ENCODE results near the gene CSTB.
A peak's percentile ranks its signal among the peaks of the same experiment; 100 is the strongest.

Gene CSTB

DNA sequence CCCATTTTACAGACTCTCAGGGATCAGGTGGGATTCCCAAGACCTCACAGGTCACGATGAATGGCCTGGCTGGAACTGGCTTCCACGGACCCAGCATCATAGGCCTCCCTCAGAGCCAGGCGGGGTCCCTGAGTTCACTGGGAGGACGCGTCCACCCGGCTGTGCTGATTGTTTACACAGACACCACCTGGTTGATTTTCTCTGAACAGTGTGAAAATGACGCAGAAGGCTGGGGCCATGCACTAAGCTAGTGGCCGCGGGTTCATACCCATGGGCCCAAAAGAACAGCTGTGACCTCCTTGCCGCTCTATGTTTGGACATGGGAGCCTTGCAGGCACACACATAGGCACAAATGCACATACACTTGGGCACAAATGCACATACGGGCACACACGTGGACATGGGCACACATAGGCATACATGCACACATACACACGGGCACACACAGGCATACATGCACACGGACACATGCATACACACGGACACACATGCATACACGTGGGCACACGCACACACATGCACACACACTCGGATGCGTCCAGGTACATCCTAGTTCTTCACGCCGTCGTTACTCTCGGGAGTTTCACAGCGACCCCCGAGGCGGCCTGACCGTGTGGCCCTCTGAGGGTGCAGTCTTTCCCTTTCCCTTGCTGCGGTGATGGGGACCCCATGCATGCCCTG, 23.2 kb downstream of the CSTB start:
- DNase-seq = no peak

- DNase-seq = no peak
These were observed 24.0 kb downstream of the CSTB start for GRCh38 chr21:43751955-43752591.

DNA sequence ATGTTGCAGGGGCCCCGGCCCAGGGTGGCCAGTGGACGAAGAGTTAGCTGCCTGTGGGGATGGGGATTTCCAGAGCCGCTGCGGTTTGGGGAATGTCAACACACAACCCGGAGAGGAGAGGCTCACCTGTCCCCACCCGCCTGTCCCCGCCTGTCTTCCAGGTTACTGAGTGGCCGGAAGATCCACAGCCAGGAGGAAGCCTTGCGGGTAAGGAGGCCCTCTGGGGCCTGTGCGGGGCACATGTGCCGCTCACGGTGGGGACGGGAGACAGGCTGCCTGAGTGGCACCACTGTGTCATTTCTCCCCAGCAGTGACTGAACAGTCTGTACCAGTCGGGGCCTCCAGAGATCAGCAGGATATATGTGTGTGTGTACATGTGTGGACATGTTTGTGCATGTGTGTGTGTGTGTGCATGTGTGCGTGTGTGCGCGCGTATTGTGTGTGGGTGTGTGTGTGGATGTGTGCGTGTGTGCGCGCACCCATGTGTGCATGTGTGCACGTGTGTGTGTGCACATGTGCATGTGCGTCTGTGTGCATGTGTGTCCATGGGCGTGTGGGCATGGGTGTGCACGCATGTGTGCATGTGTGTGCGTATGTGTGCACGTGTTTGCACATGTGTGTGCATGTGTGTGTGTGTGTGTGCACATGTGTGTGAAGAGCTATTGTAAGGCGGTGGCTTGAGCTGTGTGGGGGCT, 25.6 kb downstream of the CSTB start:
- no peak for DNase-seq

DNA sequence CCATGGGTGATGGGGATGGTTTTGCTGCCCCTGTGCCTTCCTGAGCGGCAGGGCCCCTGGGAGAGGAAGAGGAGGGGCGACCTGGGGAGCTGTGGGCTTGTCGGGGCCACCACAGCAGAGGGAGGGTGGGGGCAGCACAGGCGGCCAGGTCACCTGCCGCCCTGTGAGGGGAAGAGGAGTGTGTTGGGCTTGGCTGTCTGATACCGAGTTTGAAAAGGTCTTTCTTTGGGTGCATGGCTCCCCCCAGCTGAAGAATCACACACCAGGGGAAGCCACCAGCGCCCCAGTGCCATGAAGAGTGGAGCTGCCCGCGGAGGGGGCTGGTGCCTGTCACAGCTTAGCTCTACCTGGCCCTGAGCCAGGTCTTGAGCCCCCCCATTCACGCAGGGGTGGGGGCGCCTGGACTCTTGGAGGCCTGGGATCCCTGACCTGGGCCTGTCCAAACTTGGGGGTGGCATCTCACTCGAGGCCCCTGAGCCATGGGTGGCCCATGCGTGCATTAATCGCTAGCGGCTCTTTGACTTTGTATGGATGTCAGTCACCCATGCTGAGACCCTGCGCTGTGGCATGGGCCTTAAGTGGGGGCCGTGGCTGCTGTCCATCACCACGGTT, 26.4 kb downstream of the CSTB start:
- no peak for DNase-seq

GRCh38 chr21:43748622-43749021, 27.5 kb downstream of the CSTB start:
- DNase-seq = no peak

GRCh38 chr21:43745772-43746517, 30.2 kb downstream of the CSTB start:
- no peak for DNase-seq

DNA sequence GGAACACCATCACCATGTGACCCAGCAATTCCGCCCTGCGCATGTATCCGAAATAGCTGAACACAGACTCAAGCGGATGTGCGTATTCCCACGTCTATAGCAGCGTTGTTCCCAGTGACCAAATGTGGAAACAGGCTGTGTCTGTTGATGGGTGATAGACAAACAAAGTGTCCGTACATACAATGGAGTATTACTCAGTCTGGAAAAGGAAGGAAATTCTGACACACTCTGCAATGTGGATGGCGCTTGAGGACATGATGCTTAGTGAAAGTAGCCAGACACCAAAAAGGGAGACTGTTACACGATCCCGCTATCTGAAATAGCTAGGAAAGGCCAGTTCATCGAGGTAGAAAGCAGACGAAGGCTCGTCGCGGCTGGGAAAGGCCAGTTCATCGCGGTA, 31.4 kb downstream of the CSTB start:
- no peak for DNase-seq

- no peak for DNase-seq
These were observed 32.2 kb downstream of the CSTB start for GRCh38 chr21:43743947-43744346.

- no peak for DNase-seq
These were observed 34.5 kb downstream of the CSTB start for GRCh38 chr21:43741423-43742096.

DNA sequence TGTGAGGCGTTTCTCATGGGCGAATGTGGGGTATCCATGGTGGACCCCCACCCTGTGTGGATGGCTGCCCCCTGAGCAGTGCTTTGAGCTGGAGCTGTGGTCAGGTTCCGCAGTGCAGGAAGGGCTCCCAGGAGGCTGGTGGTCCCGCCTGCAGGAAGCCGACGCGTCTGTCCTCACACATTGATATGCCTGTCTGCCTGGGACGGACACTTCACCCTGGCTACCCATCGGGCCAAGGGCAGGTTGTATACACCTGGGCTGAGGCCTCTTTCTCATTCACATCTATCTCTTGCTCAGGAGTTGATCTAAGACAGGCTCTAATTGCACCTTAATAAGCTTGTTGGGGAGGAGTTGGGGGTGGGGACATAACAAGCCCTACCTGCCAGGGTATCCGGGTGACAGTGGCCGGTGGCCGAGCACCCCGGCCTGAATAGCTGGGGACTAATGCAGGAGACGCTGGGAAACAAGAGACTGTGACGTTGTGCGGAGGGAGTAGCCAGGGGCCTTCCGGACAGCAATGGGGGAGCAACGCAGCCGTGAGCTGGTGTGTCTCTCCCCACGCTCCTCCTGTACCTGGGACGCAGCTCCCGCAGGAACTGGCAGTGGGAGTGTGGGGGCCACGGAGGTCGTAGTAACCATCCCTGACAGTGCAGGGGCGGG, 35.5 kb downstream of the CSTB start:
- DNase-seq = peak in 44 of 56 donors; percentile 27 to 85 (median 51)

- DNase-seq = peak in 1 of 56 donors; percentile 24
These were observed 36.3 kb downstream of the CSTB start for GRCh38 chr21:43739621-43740435.

DNA sequence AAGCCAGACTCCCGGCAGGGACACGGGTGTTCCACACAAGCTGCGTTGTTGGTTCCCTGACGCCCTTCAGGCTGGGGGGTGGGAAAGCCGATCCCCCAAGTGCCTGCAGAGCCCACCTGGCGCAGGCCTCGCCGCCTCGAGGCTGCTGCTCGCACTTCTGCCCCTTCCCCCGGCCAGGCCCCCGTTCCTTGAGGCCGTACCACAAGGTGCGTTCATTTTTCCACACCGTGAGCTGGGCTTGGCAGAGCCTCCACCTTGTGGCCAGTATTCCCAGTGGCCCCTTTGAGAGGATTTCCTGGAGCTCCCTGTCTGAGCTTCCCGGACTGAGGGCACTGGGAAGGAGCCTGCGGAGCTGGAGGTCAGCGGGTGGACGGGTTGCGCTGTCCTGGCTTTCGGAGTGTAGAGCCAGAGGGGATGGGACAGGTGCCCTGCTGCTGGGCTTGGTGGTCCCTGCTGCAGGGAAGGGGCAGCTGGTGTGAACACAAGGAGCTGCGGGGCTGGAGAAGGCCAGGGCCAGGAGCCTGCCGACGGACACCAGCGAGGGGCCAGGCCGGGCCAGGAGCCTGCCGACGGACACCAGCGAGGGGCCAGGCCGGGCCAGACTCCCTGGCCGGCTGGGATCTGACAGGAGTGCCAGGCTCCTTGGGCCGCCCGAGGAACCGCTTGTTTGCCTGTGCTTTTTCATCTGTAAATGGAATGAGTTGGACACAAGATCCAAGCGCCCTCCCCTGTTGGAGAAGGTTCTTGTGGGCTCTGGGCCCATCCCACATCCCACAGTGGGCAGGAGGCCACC, 38.8 kb downstream of the CSTB start:
- DNase-seq = no peak

- no peak for DNase-seq
These were observed 39.8 kb downstream of the CSTB start for GRCh38 chr21:43736224-43736883.

DNA sequence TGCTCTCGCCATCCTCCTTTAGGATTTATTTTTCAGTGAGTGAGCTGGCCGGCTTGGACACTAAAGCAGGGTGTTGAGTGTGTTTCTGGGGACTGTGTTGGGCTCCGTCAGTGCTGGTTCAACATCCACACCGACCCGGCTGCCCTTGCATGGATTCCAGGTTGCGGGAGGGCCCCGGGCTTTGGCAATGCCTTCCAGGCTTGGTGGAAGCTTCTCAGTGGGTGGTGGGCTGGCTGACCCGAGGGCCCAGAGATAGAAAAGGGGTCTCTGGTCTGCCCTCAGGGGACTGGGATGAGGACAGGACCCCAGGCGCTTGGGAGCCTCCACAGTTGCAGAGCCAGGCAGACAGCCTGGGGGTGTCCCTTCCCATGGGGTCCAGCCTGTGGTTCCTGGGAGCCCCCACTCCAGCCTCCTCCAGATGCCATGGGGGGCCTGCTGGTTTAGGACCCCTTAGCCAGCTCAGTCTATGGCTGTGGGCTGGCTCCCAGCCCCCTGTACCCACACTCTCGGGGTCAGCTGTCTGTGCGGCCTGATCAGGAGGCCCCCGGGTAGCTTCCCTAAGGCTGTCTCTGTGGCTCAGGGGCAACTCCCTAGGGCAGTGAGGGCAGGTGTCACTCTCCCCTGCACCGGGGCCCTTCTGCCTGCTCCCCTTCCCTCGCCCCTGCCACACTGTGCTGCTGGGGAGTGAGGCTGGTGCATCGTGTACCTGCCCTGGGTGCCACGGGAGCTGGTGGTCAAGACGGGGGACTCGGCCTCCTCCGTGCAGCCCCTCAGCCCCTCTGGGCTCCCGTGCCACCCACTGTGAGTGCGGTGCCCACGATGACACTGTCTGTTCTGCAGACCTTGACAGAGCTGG, 40.6 kb downstream of the CSTB start:
- no peak for DNase-seq

DNA sequence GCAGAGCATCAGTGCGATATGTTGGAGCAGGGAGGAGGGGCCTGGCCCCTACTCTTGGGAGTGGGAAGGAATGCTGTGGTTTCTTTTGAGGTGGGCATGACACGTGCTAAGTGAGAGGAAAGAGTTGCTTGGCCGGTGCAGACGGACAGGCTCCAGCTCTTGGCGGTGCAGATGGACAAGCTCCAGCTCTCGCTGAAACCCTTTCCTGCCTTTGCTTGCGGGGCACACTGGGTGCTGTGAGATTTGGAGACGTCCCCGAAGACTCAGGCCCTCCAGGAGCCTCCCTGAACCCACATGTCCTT, 41.2 kb downstream of the CSTB start:
- DNase-seq = peak in 16 of 56 donors; percentile 11 to 59 (median 40)

- DNase-seq = peak in 1 of 56 donors; percentile 47
These were observed 41.8 kb downstream of the CSTB start for GRCh38 chr21:43734131-43734927.

All from nucleus accumbens (tissue), 56 donors.